Mesothelial cell of epicardium (in vitro differentiated cells): ENCODE data around the gene ATR. TPM values are rescaled to one million over a fixed set of nuclear protein-coding genes. Genes with fewer than 3 reads are reported as not detected.
"Not testable (repeated sequence)": the region's sequence is repeated elsewhere in the genome, so short reads cannot be mapped to it uniquely, and the experiment has no call there.

Experiments used
- DNase-seq, 2 experiments: peaks; one replicate each; pipeline ENCODE4 v3.0.0; 2021; ENCODE audit warnings: low spot score in 2 of 2; ENCODE audit not compliant: unreplicated experiment in 2 of 2
- H3K27ac Mint-ChIP-seq: 2 replicates; pipeline ENCODE4 v1.8.0; 2021; ENCODE audit warnings: mixed read lengths
- H3K27me3 Mint-ChIP-seq: 2 replicates; pipeline ENCODE4 v1.8.0; 2021; ENCODE audit warnings: low read depth, mixed read lengths
- H3K36me3 Mint-ChIP-seq: 2 replicates; pipeline ENCODE4 v1.8.0; 2021; ENCODE audit warnings: mixed read lengths
- H3K4me1 Mint-ChIP-seq: 2 replicates; pipeline ENCODE4 v1.8.0; 2021; ENCODE audit warnings: mixed read lengths
- H3K4me3 Mint-ChIP-seq: 2 replicates; pipeline ENCODE4 v1.8.0; 2021; ENCODE audit warnings: mild to moderate bottlenecking, moderate library complexity, mixed read lengths
- H3K9me3 Mint-ChIP-seq: 2 replicates; pipeline ENCODE4 v1.8.0; 2021; ENCODE audit warnings: mixed read lengths
- CTCF ChIP-seq: fragments of 200-600 bp; sonication (generic); IDR thresholded peaks from one replicate; pipeline ENCODE4 v1.5.0; 2021; ENCODE audit warnings: antibody characterized with exemption; ENCODE audit not compliant: unreplicated experiment
- total RNA-seq: library from RNA; stranded (reverse); gene quantifications from 3 replicates; pipeline ENCODE4 v1.2.1, GENCODE V29; 2021

ATR gene
- total RNA-seq, 1 donor from 2014 or later: 25.5 TPM

GRCh38 chr3:142574665-142575064 lies 3.9 kb downstream of the ATR start:
- Mint-ChIP-seq H3K4me1 (peaks cover 20% of the 10 kb centered on the region), H3K36me3 (peaks cover 7% of the 10 kb centered on the region), H3K9me3 (no peaks in the 10 kb centered on the region), H3K27ac (no peak overlapping the region), H3K4me3 (no peak overlapping the region), H3K27me3 (no peaks in the 10 kb centered on the region)
- TF ChIP-seq CTCF: no peak
- no peak for DNase-seq

DNA sequence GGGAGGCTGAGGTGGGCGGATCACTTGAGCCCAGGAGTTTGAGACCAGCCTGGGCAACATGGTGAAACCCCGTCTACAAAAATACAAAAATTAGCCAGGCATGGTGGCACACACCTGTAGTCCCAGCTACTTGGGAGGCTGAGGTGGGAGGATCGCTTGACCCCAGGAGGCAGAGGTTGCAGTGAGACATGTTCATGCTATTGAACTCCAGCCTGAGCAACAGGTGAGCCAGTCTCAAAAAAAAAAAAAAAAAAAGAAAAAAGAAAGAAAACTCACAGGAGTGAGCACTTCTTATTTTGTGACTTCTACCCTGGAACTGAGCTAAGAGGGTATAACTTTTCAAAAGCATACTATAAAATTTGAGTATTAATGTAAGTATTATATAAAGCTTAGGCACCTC lies 4.3 kb downstream of the ATR start:
- H3K27ac Mint-ChIP-seq, H3K36me3 Mint-ChIP-seq, H3K4me3 Mint-ChIP-seq, H3K9me3 Mint-ChIP-seq, DNase-seq, H3K27me3 Mint-ChIP-seq: not testable (repeated sequence)
- H3K4me1 Mint-ChIP-seq: peaks cover 16% of the 10 kb centered on the region

DNA sequence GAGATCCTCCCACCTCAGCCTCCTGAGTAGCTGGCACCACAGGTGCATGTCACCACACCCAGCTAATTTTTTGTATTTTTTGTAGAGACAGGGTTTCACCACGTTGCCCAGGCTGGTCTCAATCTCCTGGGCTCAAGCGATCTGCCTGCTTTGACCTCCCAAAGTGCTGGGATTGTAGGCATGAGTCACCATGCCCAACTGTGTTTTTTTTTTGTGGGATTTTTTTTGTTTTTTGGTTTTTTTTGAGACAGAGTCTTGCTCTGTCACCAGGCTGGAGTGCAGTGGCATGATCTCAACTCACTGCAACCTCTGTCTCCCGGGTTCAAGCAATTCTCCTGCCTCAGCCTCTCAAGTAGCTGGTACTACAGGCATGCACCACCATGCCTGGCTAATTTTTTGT lies 9.1 kb downstream of the ATR start:
- H3K4me1 Mint-ChIP-seq, DNase-seq, H3K27ac Mint-ChIP-seq, H3K27me3 Mint-ChIP-seq, H3K4me3 Mint-ChIP-seq, H3K9me3 Mint-ChIP-seq: not testable (repeated sequence)
- H3K36me3 Mint-ChIP-seq: peaks cover 11% of the 10 kb centered on the region

DNA sequence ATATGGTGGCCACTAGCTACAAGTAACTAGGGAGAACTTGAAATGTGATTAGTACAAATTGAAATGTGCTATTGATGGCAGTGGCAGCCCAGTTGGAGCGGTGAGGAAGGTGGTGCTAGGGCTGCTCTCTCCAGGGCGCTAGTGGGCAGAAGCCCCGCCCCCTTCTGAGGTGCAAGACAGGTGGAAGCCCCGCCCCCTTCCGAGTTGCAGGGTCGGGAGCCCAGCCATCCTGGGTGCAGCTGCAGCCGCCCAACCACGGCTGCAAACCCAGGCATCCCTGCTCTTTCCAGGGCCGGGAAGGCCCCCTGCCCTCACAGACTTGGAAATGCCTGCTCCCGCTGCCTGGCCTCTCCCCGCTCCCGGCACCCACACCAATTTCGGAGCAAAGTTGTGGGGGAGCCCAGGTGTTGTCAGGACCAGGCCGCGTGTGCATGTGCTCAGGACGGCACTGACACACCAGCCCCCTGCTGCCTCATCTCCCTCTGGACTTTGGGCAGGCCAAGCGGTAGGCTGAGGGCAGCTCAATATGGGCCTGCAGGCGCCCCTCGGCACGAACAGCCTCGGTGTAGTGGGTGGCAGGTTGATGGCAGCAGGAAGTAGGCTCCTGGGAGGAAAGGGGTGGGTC lies 10.0 kb downstream of the ATR start:
- Mint-ChIP-seq H3K4me1 (no peaks in the 10 kb centered on the region), H3K36me3 (peaks cover 14% of the 10 kb centered on the region), H3K27ac (no peak overlapping the region), H3K27me3 (no peaks in the 10 kb centered on the region), H3K9me3 (no peaks in the 10 kb centered on the region), H3K4me3 (no peak overlapping the region)
- no peak for TF ChIP-seq CTCF
- DNase-seq: no peak

GRCh38 chr3:142566096-142566495 lies 12.4 kb downstream of the ATR start:
- H3K27me3 Mint-ChIP-seq: no peaks in the 10 kb centered on the region

DNA sequence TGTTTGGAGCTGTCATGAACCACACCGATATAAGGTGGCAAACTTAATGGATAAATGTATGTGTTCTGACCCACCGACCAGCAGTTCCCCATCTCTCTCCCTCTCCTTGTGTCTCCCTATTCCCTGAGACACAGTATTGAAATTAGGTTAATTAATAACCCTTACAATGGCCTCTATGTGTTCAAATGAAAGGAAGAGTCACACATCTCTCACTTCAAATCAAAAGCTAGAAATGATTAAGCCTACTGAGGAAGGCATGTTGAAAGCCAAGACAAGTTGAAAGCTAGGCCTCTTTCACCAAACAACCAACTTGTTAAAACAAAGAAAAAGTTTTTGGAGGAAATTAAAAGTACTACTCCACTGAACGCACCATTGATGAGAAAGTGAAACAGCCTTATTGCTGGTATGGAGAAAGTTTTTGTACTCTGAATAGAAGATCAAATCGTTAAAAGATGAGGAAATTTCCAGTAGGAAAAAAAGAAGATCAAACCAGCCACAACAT lies 15.0 kb downstream of the ATR start:
- DNase-seq: no peak
- no peak overlapping the region for H3K27ac Mint-ChIP-seq
- H3K36me3 Mint-ChIP-seq: peaks cover 18% of the 10 kb centered on the region
- H3K4me1 Mint-ChIP-seq: no peaks in the 10 kb centered on the region
- H3K27me3 Mint-ChIP-seq: no peaks in the 10 kb centered on the region
- H3K9me3 Mint-ChIP-seq: no peaks in the 10 kb centered on the region
- no peak for TF ChIP-seq CTCF
- no peak overlapping the region for H3K4me3 Mint-ChIP-seq

More at GRCh38 chr3:142566096-142566495, 12.4 kb downstream of the ATR start:
- Mint-ChIP-seq H3K9me3 (no peaks in the 10 kb centered on the region), H3K27ac (no peak overlapping the region), H3K4me1 (no peaks in the 10 kb centered on the region), H3K36me3 (peaks cover 18% of the 10 kb centered on the region), H3K4me3 (no peak overlapping the region)
- no peak for TF ChIP-seq CTCF
- DNase-seq: no peak

- H3K27me3 Mint-ChIP-seq: no peaks in the 10 kb centered on the region
- peaks cover 22% of the 10 kb centered on the region for H3K36me3 Mint-ChIP-seq
- H3K9me3 Mint-ChIP-seq: no peaks in the 10 kb centered on the region
- no peaks in the 10 kb centered on the region for H3K4me1 Mint-ChIP-seq
- no peak overlapping the region for H3K27ac Mint-ChIP-seq
- H3K4me3 Mint-ChIP-seq: no peak overlapping the region
- TF ChIP-seq CTCF: no peak
- DNase-seq: no peak
These were observed 18.4 kb downstream of the ATR start for GRCh38 chr3:142560118-142560517.
